Superior temporal gyrus (tissue), 1 donor: ENCODE data around the gene FPR3.

Source experiments
- DNase-seq: peaks from one replicate; pipeline ENCODE4 v3.0.0-alpha.2; 2016; ENCODE audit errors: extremely low spot score

Gene FPR3

GRCh38 chr19:51807111-51807701 lies 12.2 kb downstream of the FPR3 start:
- no peak for DNase-seq

GRCh38 chr19:51807925-51808324 lies 13.0 kb downstream of the FPR3 start:
- DNase-seq = no peak

- no peak for DNase-seq
Observed at GRCh38 chr19:51808333-51808986, 13.5 kb downstream of the FPR3 start.

GRCh38 chr19:51809787-51810186 lies 14.8 kb downstream of the FPR3 start:
- no peak for DNase-seq

- DNase-seq = no peak
Observed at GRCh38 chr19:51810223-51810622, 15.3 kb downstream of the FPR3 start.

- peak; percentile 33 for DNase-seq
Observed at GRCh38 chr19:51811344-51811743, 16.4 kb downstream of the FPR3 start.

DNA sequence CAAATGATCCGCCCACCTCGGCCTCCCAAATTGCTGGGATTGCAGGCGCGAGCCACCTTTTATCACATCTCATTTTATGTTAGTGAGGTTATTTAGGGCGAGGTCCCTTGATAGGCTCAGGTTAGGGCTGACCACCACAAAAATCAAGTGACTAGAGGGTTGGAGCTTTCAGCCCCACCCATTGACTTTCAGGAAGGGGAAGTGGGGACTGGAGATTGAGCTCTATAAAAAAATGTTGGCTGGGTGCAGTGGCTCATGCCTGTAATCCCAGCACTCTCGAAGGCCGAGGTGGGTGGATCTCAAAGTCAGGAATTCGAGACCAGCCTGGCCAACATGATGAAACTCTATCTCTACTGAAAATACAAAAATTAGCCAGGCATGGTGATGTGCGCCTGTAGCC lies 20.1 kb downstream of the FPR3 start:
- no peak for DNase-seq

- DNase-seq = no peak
Observed at GRCh38 chr19:51816711-51817110, 21.8 kb downstream of the FPR3 start.

DNA sequence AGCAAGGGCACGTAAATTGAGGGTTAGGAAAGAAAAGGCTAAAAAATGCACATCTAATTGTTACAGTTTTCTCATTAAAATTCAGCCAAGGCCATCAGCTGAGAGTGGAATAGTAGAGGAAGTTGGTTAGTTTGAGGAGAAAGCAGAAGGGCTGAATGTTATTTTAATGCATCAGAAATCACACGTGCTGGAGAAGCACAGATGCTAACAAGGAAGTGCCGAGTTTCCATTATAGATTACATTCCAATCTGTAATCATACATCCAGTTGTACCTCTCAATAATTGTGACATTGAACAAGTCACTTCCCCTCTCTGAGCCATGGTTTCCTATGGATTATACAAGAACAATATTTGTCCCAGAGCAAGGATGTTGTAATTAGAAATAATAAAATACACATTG lies 25.1 kb downstream of the FPR3 start:
- no peak for DNase-seq

- no peak for DNase-seq
Observed at GRCh38 chr19:51820831-51821446, 26.0 kb downstream of the FPR3 start.

DNA sequence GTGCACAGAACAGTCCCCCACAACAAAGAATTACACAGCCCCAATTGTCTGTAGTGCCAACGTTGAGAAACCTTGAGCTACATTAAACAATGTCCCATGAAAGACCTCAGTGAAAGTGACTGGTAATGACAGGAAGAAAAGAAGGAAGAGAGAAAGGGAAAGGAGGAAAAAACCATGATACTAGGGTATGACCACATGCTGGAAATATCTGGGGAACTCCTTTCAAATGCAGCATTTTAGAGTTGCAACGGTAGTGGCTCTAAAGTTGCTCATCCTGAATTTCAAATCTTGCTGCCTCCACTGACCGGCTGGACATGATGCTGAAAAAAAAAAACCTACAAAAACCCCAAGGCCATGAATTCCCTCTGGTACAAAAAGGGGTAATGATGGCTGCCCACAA lies 26.5 kb downstream of the FPR3 start:
- no peak for DNase-seq

GRCh38 chr19:51821921-51822320 lies 27.0 kb downstream of the FPR3 start:
- no peak for DNase-seq

GRCh38 chr19:51822325-51822724 lies 27.4 kb downstream of the FPR3 start:
- DNase-seq = no peak

DNA sequence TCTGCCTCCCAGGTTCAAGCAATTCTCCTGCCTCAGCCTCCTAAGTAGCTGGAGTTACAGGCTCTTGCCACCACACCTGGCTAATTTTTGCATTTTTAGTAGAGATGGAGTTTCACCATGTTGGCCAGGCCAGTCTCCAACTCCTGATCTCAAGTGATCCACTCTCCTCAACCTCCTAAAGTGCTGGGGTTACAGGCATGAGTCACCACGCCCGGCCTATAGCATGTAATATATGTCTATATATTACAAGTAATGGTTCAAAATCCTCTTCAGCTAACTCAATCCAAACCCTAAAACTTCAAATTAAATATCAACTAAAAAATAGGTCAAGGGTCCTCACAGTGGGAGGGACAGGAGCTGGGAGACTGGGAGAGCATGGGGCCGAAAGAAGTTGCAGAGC lies 28.0 kb downstream of the FPR3 start:
- DNase-seq = no peak

DNA sequence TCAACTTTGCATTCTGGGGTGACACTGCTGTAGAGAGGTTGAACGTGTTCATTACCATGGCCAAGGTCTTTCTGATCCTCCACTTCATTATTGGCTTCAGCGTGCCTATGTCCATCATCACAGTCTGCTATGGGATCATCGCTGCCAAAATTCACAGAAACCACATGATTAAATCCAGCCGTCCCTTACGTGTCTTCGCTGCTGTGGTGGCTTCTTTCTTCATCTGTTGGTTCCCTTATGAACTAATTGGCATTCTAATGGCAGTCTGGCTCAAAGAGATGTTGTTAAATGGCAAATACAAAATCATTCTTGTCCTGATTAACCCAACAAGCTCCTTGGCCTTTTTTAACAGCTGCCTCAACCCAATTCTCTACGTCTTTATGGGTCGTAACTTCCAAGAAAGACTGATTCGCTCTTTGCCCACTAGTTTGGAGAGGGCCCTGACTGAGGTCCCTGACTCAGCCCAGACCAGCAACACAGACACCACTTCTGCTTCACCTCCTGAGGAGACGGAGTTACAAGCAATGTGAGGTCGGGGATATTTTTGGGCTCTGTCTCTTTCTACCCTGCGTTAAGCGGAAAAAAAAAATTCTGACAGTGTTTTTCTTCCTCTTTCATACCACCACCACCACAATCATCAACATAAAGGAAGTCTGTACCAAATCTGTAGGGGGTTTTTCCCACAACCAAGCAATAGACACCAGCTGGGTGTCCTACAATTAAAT lies 29.5 kb downstream of the FPR3 start:
- DNase-seq = no peak

- DNase-seq = peak; percentile 15
Observed at GRCh38 chr19:51830274-51830673, 35.3 kb downstream of the FPR3 start.

DNA sequence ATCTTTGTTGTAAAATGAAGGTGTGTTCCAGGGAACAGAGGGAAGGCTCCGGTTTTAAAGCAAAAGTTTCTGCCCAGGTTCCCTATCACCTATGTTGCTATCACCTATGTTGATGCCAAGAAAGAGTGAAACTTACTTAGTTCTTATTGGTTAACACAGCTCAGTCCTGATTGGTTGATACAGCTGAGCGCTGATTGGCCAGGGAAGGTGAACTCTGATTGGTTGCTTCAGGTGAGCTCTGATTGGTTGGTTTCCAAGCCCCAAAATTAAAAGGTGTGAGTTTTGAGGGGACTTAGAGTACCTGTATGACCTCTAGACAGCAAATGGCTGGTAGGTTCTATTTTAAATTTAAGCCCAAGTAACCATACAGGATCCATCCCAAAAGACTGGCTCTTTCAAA lies 42.2 kb downstream of the FPR3 start:
- no peak for DNase-seq

DNA sequence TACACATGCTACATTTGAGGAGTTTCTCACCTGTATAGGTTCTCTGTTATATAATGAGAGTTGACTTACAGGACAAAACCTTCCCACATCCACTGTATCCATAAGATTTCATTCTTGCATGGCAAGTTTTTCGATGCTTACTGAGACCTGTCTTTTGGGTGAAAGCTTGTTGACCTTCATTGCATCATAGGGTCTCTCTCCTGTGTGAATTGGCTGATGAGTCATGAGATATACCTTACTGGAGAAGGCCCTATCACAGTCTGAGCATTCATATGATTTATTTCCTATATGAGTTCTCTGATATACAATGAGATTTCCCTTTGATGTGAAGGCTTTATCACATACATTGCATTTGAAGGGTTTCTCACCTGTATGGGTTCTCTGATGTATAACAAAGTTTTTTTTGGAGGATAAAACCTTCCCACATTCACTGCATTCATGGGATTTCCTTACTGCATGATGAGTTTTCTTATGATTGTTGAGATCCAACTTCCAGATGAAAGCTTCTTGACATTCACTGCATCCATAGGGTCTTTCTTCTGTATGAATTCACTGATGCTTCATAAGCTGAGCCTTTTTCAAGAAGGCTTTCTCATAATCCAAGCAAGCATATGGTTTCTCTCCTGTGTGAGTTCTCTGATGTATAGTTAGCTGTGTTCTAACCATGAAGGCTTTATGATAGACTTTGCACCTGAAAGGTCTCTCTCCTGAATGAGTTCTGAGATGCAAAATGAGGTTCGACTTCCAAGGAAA lies 67.1 kb downstream of the FPR3 start:
- no peak for DNase-seq

DNA sequence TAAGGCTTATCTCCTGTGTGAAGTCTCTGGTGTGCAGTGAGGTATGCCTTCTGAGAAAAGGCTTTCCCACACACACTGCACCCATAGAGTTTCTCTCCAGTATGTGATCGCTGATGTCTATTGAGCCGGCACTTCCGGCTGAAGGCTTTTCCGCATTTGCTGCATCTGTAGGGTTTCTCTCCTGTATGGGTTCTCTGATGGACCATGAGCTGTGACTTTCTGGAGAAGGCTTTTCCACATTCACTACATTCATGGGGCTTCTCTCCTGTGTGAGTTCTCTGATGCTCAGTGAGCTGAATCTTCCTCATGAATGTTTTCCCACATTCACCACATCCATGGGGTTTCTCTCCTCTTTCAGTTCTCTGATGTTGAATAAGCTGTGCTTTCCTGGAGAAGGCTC lies 78.1 kb downstream of the FPR3 start:
- DNase-seq = no peak
